H9 (cell line): ENCODE results near the gene LBX1. TPM values are rescaled to one million over a fixed set of nuclear protein-coding genes. Genes with fewer than 3 reads are reported as not detected.
A peak's percentile ranks its signal among the peaks of the same experiment; 100 is the strongest.

Experiments
- DNase-seq: peaks from one replicate; pipeline ENCODE4 v3.0.0-alpha.2; 2017
- H2AFZ ChIP-seq: one replicate; pipeline ENCODE4 v1.6.1; 2013; ENCODE audit warnings: mild to moderate bottlenecking, low read length, control low read depth, moderate library complexity
- H2AK5ac ChIP-seq: 2 replicates; pipeline ENCODE4 v1.6.1; 2013; ENCODE audit warnings: low read length, control low read depth, mixed read lengths; ENCODE audit not compliant: insufficient read length
- H2BK120ac ChIP-seq: one replicate; pipeline ENCODE4 v1.6.1; 2013; ENCODE audit warnings: low read depth, mild to moderate bottlenecking, low read length, control low read depth, inconsistent platforms; ENCODE audit not compliant: poor library complexity, severe bottlenecking
- H2BK12ac ChIP-seq: 2 replicates; pipeline ENCODE4 v1.6.1; 2013; ENCODE audit warnings: low read length, control low read depth, mixed read lengths, low read depth; ENCODE audit not compliant: insufficient read length
- H2BK15ac ChIP-seq: 2 replicates; pipeline ENCODE4 v1.6.1; 2013; ENCODE audit warnings: low read depth, low read length, control low read depth
- H2BK20ac ChIP-seq: one replicate; pipeline ENCODE4 v1.6.1; 2013; ENCODE audit warnings: low read depth, mild to moderate bottlenecking, low read length, control low read depth, inconsistent platforms; ENCODE audit not compliant: poor library complexity, severe bottlenecking
- H2BK5ac ChIP-seq: 2 replicates; pipeline ENCODE4 v1.6.1; 2013; ENCODE audit warnings: low read length, control low read depth, mixed read lengths; ENCODE audit not compliant: insufficient read length
- H3K14ac ChIP-seq: 2 replicates; pipeline ENCODE4 v1.6.1; 2013; ENCODE audit warnings: low read length, control low read depth; ENCODE audit not compliant: insufficient read depth
- H3K18ac ChIP-seq: 2 replicates; pipeline ENCODE4 v1.6.1; 2013; ENCODE audit warnings: low read depth, mild to moderate bottlenecking, mixed read lengths, low read length, control low read depth; ENCODE audit not compliant: insufficient read length
- H3K23ac ChIP-seq: 2 replicates; pipeline ENCODE4 v1.6.1; 2013; ENCODE audit warnings: low read length, control low read depth, mixed read lengths, low read depth; ENCODE audit not compliant: insufficient read length
- H3K23me2 ChIP-seq: 2 replicates; pipeline ENCODE4 v1.6.1; 2013; ENCODE audit warnings: low read depth, mild to moderate bottlenecking, mixed read lengths, low read length, control low read depth; ENCODE audit not compliant: insufficient read length, poor library complexity, severe bottlenecking
- H3K27ac ChIP-seq: 2 replicates; pipeline ENCODE4 v1.5.1; 2013; ENCODE audit warnings: low read length, control low read depth, mixed read lengths, low read depth; ENCODE audit not compliant: insufficient read length
- H3K27me3 ChIP-seq: 2 replicates; pipeline ENCODE4 v1.6.1; 2013; ENCODE audit warnings: low read length, control low read depth, inconsistent platforms; ENCODE audit not compliant: insufficient read depth
- H3K4ac ChIP-seq: 2 replicates; pipeline ENCODE4 v1.6.1; 2013; ENCODE audit warnings: low read depth, mild to moderate bottlenecking, control low read depth, inconsistent platforms, low read length, moderate library complexity
- H3K4me1 ChIP-seq: 2 replicates; pipeline ENCODE4 v1.6.1; 2013; ENCODE audit warnings: low read length, control low read depth, inconsistent platforms; ENCODE audit not compliant: insufficient read depth
- H3K4me2 ChIP-seq: 2 replicates; pipeline ENCODE4 v1.6.1; 2013; ENCODE audit warnings: low read length, control low read depth, mixed read lengths; ENCODE audit not compliant: insufficient read length, insufficient read depth
- H3K56ac ChIP-seq: 2 replicates; pipeline ENCODE4 v1.6.1; 2013; ENCODE audit warnings: low read depth, mild to moderate bottlenecking, mixed read lengths, low read length, control low read depth; ENCODE audit not compliant: insufficient read length
- H3K79me1 ChIP-seq: 2 replicates; pipeline ENCODE4 v1.6.1; 2013; ENCODE audit warnings: low read depth, mild to moderate bottlenecking, moderate library complexity, low read length, control low read depth, inconsistent platforms; ENCODE audit not compliant: insufficient read depth, poor library complexity, severe bottlenecking
- H3K79me2 ChIP-seq: 2 replicates; pipeline ENCODE4 v1.6.1; 2013; ENCODE audit warnings: low read length, control low read depth, inconsistent platforms; ENCODE audit not compliant: insufficient read depth
- H3K9ac ChIP-seq: 2 replicates; pipeline ENCODE4 v1.6.1; 2013; ENCODE audit warnings: low read length, control low read depth, mixed read lengths; ENCODE audit not compliant: insufficient read length; ENCODE audit errors: extremely low read depth
- H3K9me3 ChIP-seq: one replicate; pipeline ENCODE4 v1.6.1; 2013; ENCODE audit warnings: low read depth, low read length, inconsistent platforms; ENCODE audit not compliant: control insufficient read depth
- H3T11ph ChIP-seq: one replicate; pipeline ENCODE4 v1.6.1; 2013; ENCODE audit warnings: mild to moderate bottlenecking, low read length, control low read depth, inconsistent platforms
- H4K20me1 ChIP-seq: one replicate; pipeline ENCODE4 v1.6.1; 2013; ENCODE audit not compliant: control insufficient read depth, insufficient read length, insufficient read depth
- H4K5ac ChIP-seq: 2 replicates; pipeline ENCODE4 v1.6.1; 2013; ENCODE audit warnings: low read depth, mild to moderate bottlenecking, mixed read lengths, low read length, control low read depth; ENCODE audit not compliant: insufficient read length
- H4K8ac ChIP-seq: replicated peaks from 2 replicates; pipeline ENCODE4 v1.6.1; 2013; ENCODE audit warnings: low read length, control low read depth, mixed read lengths, low read depth; ENCODE audit not compliant: insufficient read length
- H4K91ac ChIP-seq: 2 replicates; pipeline ENCODE4 v1.6.1; 2013; ENCODE audit warnings: low read depth, mild to moderate bottlenecking, moderate library complexity, mixed read lengths, low read length, control low read depth; ENCODE audit not compliant: insufficient read length
- H3K27ac Mint-ChIP-seq, 3 experiments: 2 replicates in 2 of 3; 3 replicates in 1 of 3; pipeline ENCODE4 v1.8.0; 2020 to 2021; ENCODE audit warnings: mixed read lengths in 3 of 3, mild to moderate bottlenecking in 1 of 3, moderate library complexity in 1 of 3
- H3K27me3 Mint-ChIP-seq: 2 replicates; pipeline ENCODE4 v1.8.0; 2021; ENCODE audit warnings: low read depth, mild to moderate bottlenecking, moderate library complexity, mixed read lengths
- H3K36me3 Mint-ChIP-seq, 3 experiments: 2 replicates in 2 of 3; 3 replicates in 1 of 3; pipeline ENCODE4 v1.8.0; 2020 to 2021; ENCODE audit warnings: low read depth in 3 of 3, mixed read lengths in 3 of 3; ENCODE audit not compliant: insufficient read depth in 1 of 3
- H3K4me1 Mint-ChIP-seq, 2 experiments: 2 replicates each; pipeline ENCODE4 v1.8.0; 2020; ENCODE audit warnings: mixed read lengths in 2 of 2
- H3K4me3 Mint-ChIP-seq, 2 experiments: 2 replicates in 1 of 2; 3 replicates in 1 of 2; pipeline ENCODE4 v1.8.0; 2020 to 2021; ENCODE audit warnings: mild to moderate bottlenecking in 2 of 2, mixed read lengths in 2 of 2, moderate library complexity in 1 of 2
- H3K9me3 Mint-ChIP-seq, 2 experiments: 2 replicates in 1 of 2; 3 replicates in 1 of 2; pipeline ENCODE4 v1.8.0; 2020; ENCODE audit warnings: mild to moderate bottlenecking in 2 of 2, mixed read lengths in 2 of 2, moderate library complexity in 1 of 2
- CTCF ChIP-seq: fragments of 200-600 bp; sonication (generic); conservative IDR thresholded peaks from 3 replicates; pipeline ENCODE4 v1.8.0; 2021; ENCODE audit warnings: antibody characterized with exemption, mild to moderate bottlenecking
- WGBS: extraction: QIAGEN DNeasy Blood & Tissue Kit; methylation state at CpG from one replicate; pipeline ENCODE4 v1.1.7; 2013; ENCODE audit warnings: missing lambda C conversion rate, low lambda C conversion rate, mixed read lengths; ENCODE audit not compliant: insufficient read length; ENCODE audit errors: extremely low coverage; 5-methylcytosine and 5-hydroxymethylcytosine counted together
- total RNA-seq: library from RNA; stranded (reverse); gene quantifications from 2 replicates; pipeline ENCODE4 v1.2.1, GENCODE V29; 2021

LBX1 gene
- total RNA-seq, 1 experiment from 2014 or later, result not detected

- no CpG with 5 or more reads among the region's 13 CpGs for WGBS
- Histone ChIP-seq H2AK5ac (no peak overlapping the region), H3K23me2 (no peaks in the 10 kb centered on the region), H4K5ac (no peak overlapping the region), H3K56ac (no peak overlapping the region), H3K9me3 (no peaks in the 10 kb centered on the region), H3K27ac (no peak overlapping the region), H3K18ac (no peak overlapping the region), H2AFZ (peak overlapping the region; percentile 57), H3T11ph (no peak overlapping the region), H3K4me1 (peaks cover 2% of the 10 kb centered on the region; the same call in 1 of the 2 replicates), H3K79me2 (no peaks in the 10 kb centered on the region), H2BK15ac (no peak overlapping the region), H2BK5ac (no peak overlapping the region), H3K23ac (no peak overlapping the region), H3K27me3 (no peaks in the 10 kb centered on the region; the same call in 1 of the 2 replicates), H3K4ac (no peak overlapping the region), H2BK120ac (no peak overlapping the region), H3K79me1 (no peaks in the 10 kb centered on the region), H4K91ac (no peak overlapping the region), H2BK20ac (no peak overlapping the region), H3K14ac (no peak overlapping the region), H4K20me1 (no peaks in the 10 kb centered on the region), H4K8ac (no peak overlapping the region), H2BK12ac (no peak overlapping the region), H3K4me2 (no peak overlapping the region), H3K9ac (no peak overlapping the region)
- Mint-ChIP-seq H3K27me3 (peaks cover 54% of the 10 kb centered on the region), H3K4me1 (peaks cover 12 to 15% of the 10 kb centered on the region in 2 experiments), H3K9me3 (no peaks in the 10 kb centered on the region; a peak in 1 of 5 replicates), H3K27ac (no peak overlapping the region), H3K4me3 (no peak overlapping the region; a peak in 1 of 5 replicates), H3K36me3 (no peaks in the 10 kb centered on the region)
- peak; percentile 89 for DNase-seq
- peak; percentile 87 for TF ChIP-seq CTCF
Observed at GRCh38 chr10:101272229-101272868, 43.1 kb upstream of the LBX1 start.
